Measurements from ENCODE around the gene ETV1. TPM values are rescaled to one million over a fixed set of nuclear protein-coding genes. Genes with fewer than 3 reads are reported as not detected.

Gene ETV1
- total RNA-seq, 1 experiment from 2014 or later = 68.5 TPM

DNA sequence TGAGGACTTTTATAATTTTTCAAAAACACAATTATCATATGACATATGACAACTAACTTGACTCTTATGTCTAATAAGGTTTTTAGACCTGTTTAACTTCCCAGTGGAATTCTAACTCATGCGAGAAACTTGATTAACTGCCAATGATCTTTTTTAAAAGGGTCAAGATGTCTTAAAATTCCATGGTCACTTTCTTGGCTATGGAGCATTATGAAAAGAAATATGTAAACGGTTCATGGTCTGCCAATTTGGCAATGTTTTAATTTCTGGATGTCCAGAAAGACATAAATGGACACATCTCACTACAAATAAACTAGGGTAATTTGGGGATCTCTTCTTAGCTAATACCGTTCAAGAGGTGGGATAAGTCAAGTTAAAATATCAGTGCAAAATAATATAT is 5.4 kb downstream of the ETV1 start:
- no peak overlapping the region; a peak in 2 of 5 replicates for H3K4me3 Mint-ChIP-seq
- Histone ChIP-seq H3K56ac (ENCODE audit: insufficient read length, low read depth, low read length) (no peak overlapping the region), H3K27ac (ENCODE audit: insufficient read length, low read depth, low read length) (no peak overlapping the region), H3K23me2 (ENCODE audit: insufficient read length, low read depth, low read length, poor library complexity, severe bottlenecking) (peaks cover 4% of the 10 kb centered on the region), H2AK5ac (ENCODE audit: insufficient read length, low read length) (no peak overlapping the region), H2BK120ac (ENCODE audit: low read depth, low read length, poor library complexity, severe bottlenecking) (no peak overlapping the region), H3K4ac (ENCODE audit: low read depth, low read length) (no peak overlapping the region), H4K20me1 (ENCODE audit: control insufficient read depth, insufficient read depth, insufficient read length) (no peaks in the 10 kb centered on the region), H3K4me1 (ENCODE audit: insufficient read depth, low read length) (peaks cover 2% of the 10 kb centered on the region), H3K27me3 (ENCODE audit: insufficient read depth, low read length) (no peaks in the 10 kb centered on the region), H3K23ac (ENCODE audit: insufficient read length, low read depth, low read length) (no peak overlapping the region), H4K91ac (ENCODE audit: insufficient read length, low read depth, low read length) (no peak overlapping the region), H3K14ac (ENCODE audit: insufficient read depth, low read length) (no peak overlapping the region), H4K8ac (replicated peaks; ENCODE audit: insufficient read length, low read depth, low read length) (no peak overlapping the region), H2BK12ac (ENCODE audit: insufficient read length, low read depth, low read length) (no peak overlapping the region), H2BK20ac (ENCODE audit: low read depth, low read length, poor library complexity, severe bottlenecking) (no peak overlapping the region), H3T11ph (ENCODE audit: low read length) (no peak overlapping the region), H4K5ac (ENCODE audit: insufficient read length, low read depth, low read length) (no peak overlapping the region), H3K9ac (ENCODE audit: extremely low read depth, insufficient read length, low read length) (no peak overlapping the region), H2BK15ac (ENCODE audit: low read depth, low read length) (no peak overlapping the region), H3K18ac (ENCODE audit: insufficient read length, low read depth, low read length) (no peak overlapping the region), H2BK5ac (ENCODE audit: insufficient read length, low read length) (no peak overlapping the region), H3K4me2 (ENCODE audit: insufficient read depth, insufficient read length, low read length) (peak overlapping the region; percentile 17), H2AFZ (ENCODE audit: low read length) (no peak overlapping the region), H3K79me2 (ENCODE audit: insufficient read depth, low read length) (peaks cover 1% of the 10 kb centered on the region; the same call in 1 of the 2 replicates), H3K9me3 (ENCODE audit: control insufficient read depth, low read depth, low read length) (no peaks in the 10 kb centered on the region), H3K79me1 (ENCODE audit: insufficient read depth, low read depth, low read length, poor library complexity, severe bottlenecking) (no peaks in the 10 kb centered on the region)
- no CpG with 5 or more reads among the region's 3 CpGs for WGBS (ENCODE audit: extremely low coverage, insufficient read length, low lambda C conversion rate)
- peak overlapping the region; percentile 75 to 98 (median 89); a peak in 5 of 7 replicates for H3K27ac Mint-ChIP-seq
- peaks cover 67 to 75% of the 10 kb centered on the region in 2 experiments for H3K4me1 Mint-ChIP-seq
- H3K27me3 Mint-ChIP-seq (ENCODE audit: low read depth) = no peaks in the 10 kb centered on the region
- H3K9me3 Mint-ChIP-seq = no peaks in the 10 kb centered on the region
- peaks cover 0 to 8% (median 3%) of the 10 kb centered on the region in 3 experiments; a peak in 4 of 7 replicates for H3K36me3 Mint-ChIP-seq (ENCODE audit: insufficient read depth in 1 of 3, low read depth in 3 of 3)
- TF ChIP-seq, protein P1, sequence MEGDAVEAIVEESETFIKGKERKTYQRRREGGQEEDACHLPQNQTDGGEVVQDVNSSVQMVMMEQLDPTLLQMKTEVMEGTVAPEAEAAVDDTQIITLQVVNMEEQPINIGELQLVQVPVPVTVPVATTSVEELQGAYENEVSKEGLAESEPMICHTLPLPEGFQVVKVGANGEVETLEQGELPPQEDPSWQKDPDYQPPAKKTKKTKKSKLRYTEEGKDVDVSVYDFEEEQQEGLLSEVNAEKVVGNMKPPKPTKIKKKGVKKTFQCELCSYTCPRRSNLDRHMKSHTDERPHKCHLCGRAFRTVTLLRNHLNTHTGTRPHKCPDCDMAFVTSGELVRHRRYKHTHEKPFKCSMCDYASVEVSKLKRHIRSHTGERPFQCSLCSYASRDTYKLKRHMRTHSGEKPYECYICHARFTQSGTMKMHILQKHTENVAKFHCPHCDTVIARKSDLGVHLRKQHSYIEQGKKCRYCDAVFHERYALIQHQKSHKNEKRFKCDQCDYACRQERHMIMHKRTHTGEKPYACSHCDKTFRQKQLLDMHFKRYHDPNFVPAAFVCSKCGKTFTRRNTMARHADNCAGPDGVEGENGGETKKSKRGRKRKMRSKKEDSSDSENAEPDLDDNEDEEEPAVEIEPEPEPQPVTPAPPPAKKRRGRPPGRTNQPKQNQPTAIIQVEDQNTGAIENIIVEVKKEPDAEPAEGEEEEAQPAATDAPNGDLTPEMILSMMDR (conservative IDR thresholded peaks at IDR 0.05) = no peak
- DNase-seq = no peak
